Gastroesophageal sphincter (tissue), 3 donors: ENCODE data around the gene MRPS10.

ENCODE experiments used
- POLR2A ChIP-seq, 2 donors: fragments of 450-650 bp; IDR thresholded peaks; one replicate each; pipeline ENCODE4 v1.6.1; 2017; ENCODE audit warnings: antibody characterized with exemption in 2 of 2, mild to moderate bottlenecking in 2 of 2, moderate library complexity in 1 of 2
- POLR2AphosphoS5 ChIP-seq: sonication (generic); formaldehyde crosslinking; IDR thresholded peaks from one replicate; pipeline ENCODE4 v1.6.1; 2017; ENCODE audit warnings: antibody characterized with exemption
- TF ChIP-seq, protein P1 (sequence below), 4 experiments: fragments of 200-600 bp in 2 of 4; fragments of 450-650 bp in 2 of 4; sonication (generic) in 1 of 4; IDR thresholded peaks; one replicate each; pipeline ENCODE4 v1.5.1; 2017 to 2019; ENCODE audit warnings: antibody characterized with exemption in 4 of 4, mild to moderate bottlenecking in 2 of 4, moderate library complexity in 2 of 4

DNA sequence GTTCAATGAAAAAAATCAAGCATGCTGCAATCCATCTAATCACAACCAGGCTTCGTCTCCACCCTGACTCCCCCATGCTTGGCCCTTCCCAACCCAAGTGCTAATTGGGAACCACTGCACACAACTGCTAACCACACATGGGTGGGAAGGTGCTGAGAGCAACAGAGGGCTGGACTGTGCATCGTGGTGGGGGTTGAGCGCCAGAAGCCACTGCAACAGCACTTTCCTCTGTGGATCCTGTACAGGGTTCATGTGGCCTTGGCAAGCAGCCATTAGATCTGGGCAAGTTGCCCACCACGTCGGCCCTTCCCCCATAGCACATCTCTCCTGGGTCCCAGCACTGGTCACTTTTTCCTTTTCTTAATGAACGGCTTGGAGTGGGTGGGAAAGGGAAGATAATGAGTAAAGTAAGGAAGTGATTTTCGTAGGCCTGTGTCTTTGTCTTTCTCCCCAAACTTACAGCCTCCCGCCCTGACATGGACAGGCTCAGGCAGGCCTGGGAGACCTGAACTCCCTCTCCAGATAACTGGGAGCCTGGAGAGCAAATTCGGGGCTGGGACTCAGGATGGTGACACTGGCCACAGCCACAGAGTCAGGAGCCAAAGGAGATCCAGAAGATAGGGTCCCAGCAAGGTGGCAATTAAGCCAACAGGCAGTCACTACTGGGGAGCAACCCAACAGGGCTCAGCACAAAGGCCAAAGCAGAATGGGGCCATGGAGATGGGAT is 34.4 kb upstream of the MRPS10 start:
- TF ChIP-seq, protein P1, sequence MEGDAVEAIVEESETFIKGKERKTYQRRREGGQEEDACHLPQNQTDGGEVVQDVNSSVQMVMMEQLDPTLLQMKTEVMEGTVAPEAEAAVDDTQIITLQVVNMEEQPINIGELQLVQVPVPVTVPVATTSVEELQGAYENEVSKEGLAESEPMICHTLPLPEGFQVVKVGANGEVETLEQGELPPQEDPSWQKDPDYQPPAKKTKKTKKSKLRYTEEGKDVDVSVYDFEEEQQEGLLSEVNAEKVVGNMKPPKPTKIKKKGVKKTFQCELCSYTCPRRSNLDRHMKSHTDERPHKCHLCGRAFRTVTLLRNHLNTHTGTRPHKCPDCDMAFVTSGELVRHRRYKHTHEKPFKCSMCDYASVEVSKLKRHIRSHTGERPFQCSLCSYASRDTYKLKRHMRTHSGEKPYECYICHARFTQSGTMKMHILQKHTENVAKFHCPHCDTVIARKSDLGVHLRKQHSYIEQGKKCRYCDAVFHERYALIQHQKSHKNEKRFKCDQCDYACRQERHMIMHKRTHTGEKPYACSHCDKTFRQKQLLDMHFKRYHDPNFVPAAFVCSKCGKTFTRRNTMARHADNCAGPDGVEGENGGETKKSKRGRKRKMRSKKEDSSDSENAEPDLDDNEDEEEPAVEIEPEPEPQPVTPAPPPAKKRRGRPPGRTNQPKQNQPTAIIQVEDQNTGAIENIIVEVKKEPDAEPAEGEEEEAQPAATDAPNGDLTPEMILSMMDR (IDR thresholded peaks at IDR 0.05), result no peak
- no peak for TF ChIP-seq POLR2A (IDR thresholded peaks at IDR 0.05)
- TF ChIP-seq POLR2AphosphoS5, result no peak
